ENCODE results near the gene UBR4. TPM values are rescaled to one million over a fixed set of nuclear protein-coding genes. Genes with fewer than 3 reads are reported as not detected.

UBR4 gene
- total RNA-seq, 1 donor from 2014 or later: 75.0 TPM

- DNase-seq: no peak
These were observed 71.0 kb downstream of the UBR4 start for GRCh38 chr1:19138958-19139581.

- DNase-seq: no peak
These were observed 71.7 kb downstream of the UBR4 start for GRCh38 chr1:19138331-19138730.

GRCh38 chr1:19137158-19137557 is 72.9 kb downstream of the UBR4 start:
- DNase-seq: no peak

GRCh38 chr1:19133360-19133759 is 76.7 kb downstream of the UBR4 start:
- DNase-seq: no peak

- no peak for DNase-seq
These were observed 79.6 kb downstream of the UBR4 start for GRCh38 chr1:19130468-19130867.

GRCh38 chr1:19128968-19129514 is 81.0 kb downstream of the UBR4 start:
- no peak for DNase-seq

- DNase-seq: no peak
These were observed 85.8 kb downstream of the UBR4 start for GRCh38 chr1:19124273-19124672.

GRCh38 chr1:19123837-19124236 is 86.2 kb downstream of the UBR4 start:
- no peak for DNase-seq

- DNase-seq: no peak
These were observed 87.4 kb downstream of the UBR4 start for GRCh38 chr1:19122668-19123067.

GRCh38 chr1:19121192-19121591 is 88.9 kb downstream of the UBR4 start:
- DNase-seq: no peak

- no peak for DNase-seq
These were observed 90.0 kb downstream of the UBR4 start for GRCh38 chr1:19120070-19120469.

GRCh38 chr1:19115082-19115808 is 94.8 kb downstream of the UBR4 start:
- no peak for DNase-seq

GRCh38 chr1:19113697-19114092 is 96.4 kb downstream of the UBR4 start:
- no peak for DNase-seq

GRCh38 chr1:19112891-19113696 is 97.0 kb downstream of the UBR4 start:
- DNase-seq: no peak

GRCh38 chr1:19110257-19110927 is 99.7 kb downstream of the UBR4 start:
- DNase-seq: no peak

GRCh38 chr1:19109545-19109944 is 100.5 kb downstream of the UBR4 start:
- DNase-seq: no peak

GRCh38 chr1:19101244-19101643 is 108.8 kb downstream of the UBR4 start:
- no peak for DNase-seq

GRCh38 chr1:19100028-19100427 is 110.0 kb downstream of the UBR4 start:
- no peak for DNase-seq

GRCh38 chr1:19096990-19097389 is 113.1 kb downstream of the UBR4 start:
- no peak for DNase-seq

- DNase-seq: peak; percentile 10
These were observed 113.8 kb downstream of the UBR4 start for GRCh38 chr1:19096036-19096833.

- no peak for DNase-seq
These were observed 118.7 kb downstream of the UBR4 start for GRCh38 chr1:19091196-19091953.
